A549 (cell line): Measurements from ENCODE around the gene CD274.

Source experiments
- NPAS2 ChIP-seq: fragments of 250-450 bp; sonication (Bioruptor Pico); IDR thresholded peaks from 2 replicates; pipeline ENCODE4 v1.8.0; 2022; ENCODE audit warnings: mild to moderate bottlenecking, moderate library complexity, borderline replicate concordance
- RAD21 ChIP-seq, 2 experiments: fragments of >200 bp in 1 of 2; sonication (Bioruptor Twin) in 1 of 2; formaldehyde crosslinking in 1 of 2; IDR thresholded peaks in 1 of 2; conservative IDR thresholded peaks in 1 of 2; 2 replicates in 1 of 2; 3 replicates in 1 of 2; pipeline ENCODE4 v1.6.1; 2012 to 2018; ENCODE audit warnings: inconsistent platforms in 1 of 2
- SMC3 ChIP-seq: fragments of >200 bp; sonication (Bioruptor Twin); formaldehyde crosslinking; IDR thresholded peaks from 3 replicates; pipeline ENCODE4 v1.6.1; 2018; ENCODE audit warnings: inconsistent platforms

- no peak for TF ChIP-seq SMC3
- TF ChIP-seq NPAS2 (CRISPR knock-in tag) = no peak
- TF ChIP-seq RAD21 (conservative IDR thresholded peaks at IDR 0.05 in 1 of 2, IDR thresholded peaks at IDR 0.05 in 1 of 2) = no peak
Observed at GRCh38 chr9:5516453-5517220, 66.3 kb downstream of the CD274 start.
